ENCODE measurements around the gene CFAP74. TPM values are rescaled to one million over a fixed set of nuclear protein-coding genes. Genes with fewer than 3 reads are reported as not detected.

CFAP74 gene
- total and polyA plus RNA-seq, 2 donors (not counting 3 experiments of a cell fraction or from before 2014, with no cell fraction given), result not detected

DNA sequence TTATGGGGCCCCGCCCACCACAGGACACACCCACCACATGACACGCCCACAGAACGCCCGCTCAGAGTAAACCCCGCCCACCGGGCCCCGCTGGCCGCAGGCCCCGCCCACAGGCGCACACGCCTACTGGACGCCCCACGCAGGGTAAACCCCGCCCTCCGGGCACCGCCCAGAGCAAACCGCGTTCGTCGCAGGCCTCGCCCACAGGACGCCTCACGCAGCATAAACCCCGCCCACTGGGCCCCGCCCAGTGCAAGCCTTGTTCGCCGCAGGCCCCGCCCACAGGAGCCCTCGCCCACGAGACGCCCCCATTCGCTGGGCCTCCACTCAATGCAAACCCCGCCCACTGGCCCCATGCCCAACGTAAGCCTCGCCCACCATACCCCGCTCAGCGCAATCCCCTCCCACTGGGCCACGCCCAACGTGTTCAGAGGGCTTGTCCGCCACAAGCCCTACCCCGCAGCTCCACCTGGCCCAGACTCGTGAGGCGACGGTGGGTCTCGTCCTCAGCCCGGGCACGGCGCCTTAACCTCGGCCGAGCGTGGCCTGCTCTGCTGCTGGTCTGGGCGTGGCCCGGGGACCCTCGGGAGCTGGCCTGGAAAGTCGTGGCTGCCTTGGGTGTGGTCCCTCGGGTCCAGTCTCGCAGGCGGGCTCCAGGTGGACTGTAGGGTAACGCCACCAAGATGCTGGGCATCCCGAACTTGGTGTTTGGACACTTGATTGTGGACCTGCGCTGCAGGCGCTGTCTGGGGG, 84.1 kb downstream of the CFAP74 start:
- peak overlapping the region in 2 of 3 experiments; percentile 40 to 42 for H3K4me3 ChIP-seq (replicated peaks in 1 of 3; ENCODE audit: insufficient read depth in 1 of 3, low read depth in 1 of 3, low read length in 3 of 3)
- H3K4me2 ChIP-seq (ENCODE audit: insufficient read depth, low read length), result peak overlapping the region; percentile 52
- no peaks in the 10 kb centered on the region for H3K36me3 ChIP-seq (ENCODE audit: control insufficient read depth in 2 of 2, extremely low read depth in 1 of 2, insufficient read depth in 2 of 2, low read length in 2 of 2)
- dilution Hi-C loops (cut with MboI; ENCODE audit: extremely low pct_ligation_motif_present, low sequenced_read_pairs), result no loop called here
- H3K9me1 ChIP-seq (replicated peaks; ENCODE audit: control insufficient read depth, extremely low read depth, insufficient read depth, low read length), result no peaks in the 10 kb centered on the region
- no peak overlapping the region for H3K27ac ChIP-seq (ENCODE audit: insufficient read depth, low read depth, low read length)
- H3K79me2 ChIP-seq (ENCODE audit: control insufficient read depth, insufficient read depth, low read length), result no peaks in the 10 kb centered on the region
- FAIRE-seq, result peak; percentile 99
- no peaks in the 10 kb centered on the region for H3K27me3 ChIP-seq (ENCODE audit: control insufficient read depth in 2 of 2, insufficient read depth in 2 of 2, low read length in 2 of 2)
- no peak overlapping the region for H3K9ac ChIP-seq (replicated peaks; ENCODE audit: extremely low read depth, insufficient read depth, low read length)
- peak overlapping the region; percentile 88 for H2AFZ ChIP-seq (ENCODE audit: low read depth, low read length)
- H3K9me3 ChIP-seq (replicated peaks; ENCODE audit: control insufficient read depth, insufficient read depth, low read length), result no peaks in the 10 kb centered on the region
- POLR2A ChIA-PET, result no interaction called here
- no peaks in the 10 kb centered on the region for H4K20me1 ChIP-seq (replicated peaks; ENCODE audit: control insufficient read depth, extremely low read depth, insufficient read depth, low read length)
- H3K4me1 ChIP-seq (ENCODE audit: control insufficient read depth, extremely low read depth, insufficient read depth, low read length), result peaks cover 5% of the 10 kb centered on the region
- BruUV-seq (replicated peaks), result no TSS peak
- peak; percentile 98 for DNase-seq (ENCODE audit: low read depth, low spot score)
- TF ChIP-seq POLR2AphosphoS5 (IDR thresholded peaks at IDR 0.05; ENCODE audit: insufficient read depth, low read depth, low read length), result no peak
- TF ChIP-seq, protein P1, sequence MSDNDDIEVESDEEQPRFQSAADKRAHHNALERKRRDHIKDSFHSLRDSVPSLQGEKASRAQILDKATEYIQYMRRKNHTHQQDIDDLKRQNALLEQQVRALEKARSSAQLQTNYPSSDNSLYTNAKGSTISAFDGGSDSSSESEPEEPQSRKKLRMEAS (IDR thresholded peaks at IDR 0.05; ENCODE audit: insufficient read depth, insufficient read length), result peak; percentile 26
- no peak for TF ChIP-seq POLR2A (IDR thresholded peaks at IDR 0.05; ENCODE audit: low read depth, low read length)
- TF ChIP-seq, protein P2, sequence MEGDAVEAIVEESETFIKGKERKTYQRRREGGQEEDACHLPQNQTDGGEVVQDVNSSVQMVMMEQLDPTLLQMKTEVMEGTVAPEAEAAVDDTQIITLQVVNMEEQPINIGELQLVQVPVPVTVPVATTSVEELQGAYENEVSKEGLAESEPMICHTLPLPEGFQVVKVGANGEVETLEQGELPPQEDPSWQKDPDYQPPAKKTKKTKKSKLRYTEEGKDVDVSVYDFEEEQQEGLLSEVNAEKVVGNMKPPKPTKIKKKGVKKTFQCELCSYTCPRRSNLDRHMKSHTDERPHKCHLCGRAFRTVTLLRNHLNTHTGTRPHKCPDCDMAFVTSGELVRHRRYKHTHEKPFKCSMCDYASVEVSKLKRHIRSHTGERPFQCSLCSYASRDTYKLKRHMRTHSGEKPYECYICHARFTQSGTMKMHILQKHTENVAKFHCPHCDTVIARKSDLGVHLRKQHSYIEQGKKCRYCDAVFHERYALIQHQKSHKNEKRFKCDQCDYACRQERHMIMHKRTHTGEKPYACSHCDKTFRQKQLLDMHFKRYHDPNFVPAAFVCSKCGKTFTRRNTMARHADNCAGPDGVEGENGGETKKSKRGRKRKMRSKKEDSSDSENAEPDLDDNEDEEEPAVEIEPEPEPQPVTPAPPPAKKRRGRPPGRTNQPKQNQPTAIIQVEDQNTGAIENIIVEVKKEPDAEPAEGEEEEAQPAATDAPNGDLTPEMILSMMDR (IDR thresholded peaks at IDR 0.05; ENCODE audit: extremely low read depth in 1 of 2, insufficient read depth in 1 of 2, low read depth in 1 of 2, low read length in 2 of 2), result no peak
- no peak for TF ChIP-seq JUN (IDR thresholded peaks at IDR 0.05; ENCODE audit: borderline replicate concordance, insufficient read depth, insufficient read length, low read depth)
- CTCF ChIA-PET, result interaction anchor here (1.1 kb wide), 1 partner anchor 11 kb away, joined by 4 read pairs; no protein-coding TSS in a partner anchor
- intact Hi-C loops (cut with micrococcal nuclease), result loop anchor here (1.0 to 10.0 kb wide), 2 partner anchors 10 to 215 kb away; no protein-coding TSS in a partner anchor

Measured in endothelial cell of umbilical vein (primary cell).